ENCODE measurements around the gene HDAC1. TPM values are rescaled to one million over a fixed set of nuclear protein-coding genes. Genes with fewer than 3 reads are reported as not detected.

HDAC1 gene
- total and polyA plus RNA-seq, 2 of the 13 experiments (the other 11 are each of a cell fraction or from before 2014, with no cell fraction given): 93.5 to 189 TPM

DNA sequence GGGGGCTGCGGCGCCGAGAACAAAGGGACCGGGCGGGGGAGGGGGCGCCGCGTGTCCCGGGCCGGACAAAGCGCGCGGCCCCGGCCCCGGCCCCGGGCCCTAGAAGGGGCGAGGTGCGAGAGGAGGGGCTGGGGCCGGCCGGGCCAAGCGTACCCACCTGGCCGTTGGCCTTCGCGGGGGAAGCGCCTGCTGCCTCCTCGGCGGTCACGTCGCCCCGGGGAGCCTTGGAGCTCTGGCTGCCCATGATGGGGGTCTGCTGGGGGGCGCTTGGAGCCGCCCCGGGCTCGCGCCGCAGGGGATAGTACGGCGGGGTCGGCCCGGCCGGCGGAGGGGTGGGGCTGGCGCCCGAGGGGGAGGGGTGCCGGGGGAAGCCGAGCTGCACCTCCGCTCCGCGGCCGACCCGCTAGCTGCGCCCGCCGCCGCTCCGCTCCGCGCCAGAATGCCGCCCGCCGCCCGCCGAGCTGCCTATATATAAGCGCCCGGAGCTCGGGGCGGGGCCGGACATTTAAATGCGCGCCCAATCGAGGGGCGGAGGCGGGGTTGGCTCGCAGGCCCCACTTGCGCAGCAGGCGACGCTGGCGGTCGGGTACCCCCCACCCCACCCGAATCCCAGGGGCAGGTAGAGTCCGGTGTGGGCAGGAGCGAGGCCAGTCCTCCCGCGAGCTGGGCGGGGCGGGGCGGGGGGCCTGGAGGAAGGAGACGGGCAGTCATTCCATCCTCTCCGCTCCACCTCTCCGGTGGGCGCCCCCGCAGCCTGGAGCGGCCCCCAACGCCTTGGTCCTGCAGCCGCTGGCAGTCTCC is 44.1 kb downstream of the HDAC1 start, which contains the start of gene MARCKSL1 (continued):
- TF ChIP-seq FLYWCH1 (CRISPR knock-in tag; IDR thresholded peaks at IDR 0.05) (0 out of 2 replicates have a peak, but pooled peaks have one; percentile 76), PRDM4 (CRISPR knock-in tag; IDR thresholded peaks at IDR 0.05; ENCODE audit: borderline replicate concordance) (no peak), TBX3 (IDR thresholded peaks at IDR 0.05; ENCODE audit: borderline replicate concordance) (no peak), RAD21 (CRISPR knock-in tag; IDR thresholded peaks at IDR 0.05) (no peak), NCOA5 (CRISPR knock-in tag; IDR thresholded peaks at IDR 0.05) (no peak), NFIB (CRISPR knock-in tag; IDR thresholded peaks at IDR 0.05; ENCODE audit: borderline replicate concordance) (no peak), HOXA7 (CRISPR knock-in tag; IDR thresholded peaks at IDR 0.05) (no peak), ZNF484 (CRISPR knock-in tag; IDR thresholded peaks at IDR 0.05; ENCODE audit: borderline replicate concordance, low read depth) (no peak), GATA4 (IDR thresholded peaks at IDR 0.05; ENCODE audit: borderline replicate concordance, low read depth) (0 out of 2 replicates have a peak, but pooled peaks have one; percentile 60), NFE2 (CRISPR knock-in tag; IDR thresholded peaks at IDR 0.05) (no peak), CSRNP1 (CRISPR knock-in tag; IDR thresholded peaks at IDR 0.05) (no peak), U2AF2 (IDR thresholded peaks at IDR 0.05; ENCODE audit: low read depth, low read length) (no peak), KLF6 (CRISPR knock-in tag; IDR thresholded peaks at IDR 0.05) (peak; percentile 85), ZNF614 (CRISPR knock-in tag; IDR thresholded peaks at IDR 0.05; ENCODE audit: borderline replicate concordance) (no peak; the same call in 1 of the 2 replicates)
- TF ChIP-seq, protein P1, sequence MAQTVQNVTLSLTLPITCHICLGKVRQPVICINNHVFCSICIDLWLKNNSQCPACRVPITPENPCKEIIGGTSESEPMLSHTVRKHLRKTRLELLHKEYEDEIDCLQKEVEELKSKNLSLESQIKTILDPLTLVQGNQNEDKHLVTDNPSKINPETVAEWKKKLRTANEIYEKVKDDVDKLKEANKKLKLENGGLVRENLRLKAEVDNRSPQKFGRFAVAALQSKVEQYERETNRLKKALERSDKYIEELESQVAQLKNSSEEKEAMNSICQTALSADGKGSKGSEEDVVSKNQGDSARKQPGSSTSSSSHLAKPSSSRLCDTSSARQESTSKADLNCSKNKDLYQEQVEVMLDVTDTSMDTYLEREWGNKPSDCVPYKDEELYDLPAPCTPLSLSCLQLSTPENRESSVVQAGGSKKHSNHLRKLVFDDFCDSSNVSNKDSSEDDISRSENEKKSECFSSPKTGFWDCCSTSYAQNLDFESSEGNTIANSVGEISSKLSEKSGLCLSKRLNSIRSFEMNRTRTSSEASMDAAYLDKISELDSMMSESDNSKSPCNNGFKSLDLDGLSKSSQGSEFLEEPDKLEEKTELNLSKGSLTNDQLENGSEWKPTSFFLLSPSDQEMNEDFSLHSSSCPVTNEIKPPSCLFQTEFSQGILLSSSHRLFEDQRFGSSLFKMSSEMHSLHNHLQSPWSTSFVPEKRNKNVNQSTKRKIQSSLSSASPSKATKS (CRISPR knock-in tag; IDR thresholded peaks at IDR 0.05): no peak
- TF ChIP-seq, protein P2, sequence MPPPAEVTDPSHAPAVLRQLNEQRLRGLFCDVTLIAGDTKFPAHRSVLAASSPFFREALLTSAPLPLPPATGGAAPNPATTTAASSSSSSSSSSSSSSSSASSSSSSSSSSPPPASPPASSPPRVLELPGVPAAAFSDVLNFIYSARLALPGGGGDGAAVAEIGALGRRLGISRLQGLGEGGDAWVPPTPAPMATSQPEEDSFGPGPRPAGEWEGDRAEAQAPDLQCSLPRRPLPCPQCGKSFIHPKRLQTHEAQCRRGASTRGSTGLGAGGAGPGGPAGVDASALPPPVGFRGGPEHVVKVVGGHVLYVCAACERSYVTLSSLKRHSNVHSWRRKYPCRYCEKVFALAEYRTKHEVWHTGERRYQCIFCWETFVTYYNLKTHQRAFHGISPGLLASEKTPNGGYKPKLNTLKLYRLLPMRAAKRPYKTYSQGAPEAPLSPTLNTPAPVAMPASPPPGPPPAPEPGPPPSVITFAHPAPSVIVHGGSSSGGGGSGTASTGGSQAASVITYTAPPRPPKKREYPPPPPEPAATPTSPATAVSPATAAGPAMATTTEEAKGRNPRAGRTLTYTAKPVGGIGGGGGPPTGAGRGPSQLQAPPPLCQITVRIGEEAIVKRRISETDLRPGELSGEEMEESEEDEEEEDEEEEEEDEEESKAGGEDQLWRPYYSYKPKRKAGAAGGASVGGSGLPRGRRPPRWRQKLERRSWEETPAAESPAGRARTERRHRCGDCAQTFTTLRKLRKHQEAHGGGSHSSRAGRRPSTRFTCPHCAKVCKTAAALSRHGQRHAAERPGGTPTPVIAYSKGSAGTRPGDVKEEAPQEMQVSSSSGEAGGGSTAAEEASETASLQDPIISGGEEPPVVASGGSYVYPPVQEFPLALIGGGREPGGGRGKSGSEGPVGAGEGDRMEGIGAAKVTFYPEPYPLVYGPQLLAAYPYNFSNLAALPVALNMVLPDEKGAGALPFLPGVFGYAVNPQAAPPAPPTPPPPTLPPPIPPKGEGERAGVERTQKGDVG (CRISPR knock-in tag; IDR thresholded peaks at IDR 0.05; ENCODE audit: borderline replicate concordance): no peak

Measured in HepG2 (cell line).